ENCODE measurements around the gene LCN10. TPM values are rescaled to one million over a fixed set of nuclear protein-coding genes. Genes with fewer than 3 reads are reported as not detected.
"Not testable (repeated sequence)": the region's sequence is repeated elsewhere in the genome, so short reads cannot be mapped to it uniquely, and the experiment has no call there.

Gene LCN10
- total RNA-seq = not detected

GRCh38 chr9:136742591-136743391 lies at the start of gene LCN10:
LCN10 (minus strand) TSS chr9:136742940; CDS start chr9:136742903, 37 bp downstream.
- FAIRE-seq (no peak), DNase-seq (ENCODE audit: low spot score in 2 of 2) (no peak)

- DNase-seq (ENCODE audit: low spot score in 2 of 2) (peak in 1 of 2 donors; percentile 47), FAIRE-seq (no peak)
Measured at GRCh38 chr9:136791516-136792276, 49.0 kb upstream of the LCN10 start.

- FAIRE-seq (no peak), DNase-seq (ENCODE audit: low spot score in 2 of 2) (peak; percentile 98 to 100)
Measured at GRCh38 chr9:136790640-136791515, 48.1 kb upstream of the LCN10 start, which contains the start of gene TMEM141. TMEM141 (plus strand) TSS chr9:136791344; CDS start chr9:136791371, 27 bp downstream.

GRCh38 chr9:136789523-136789937 lies 46.8 kb upstream of the LCN10 start:
- FAIRE-seq = no peak

GRCh38 chr9:136788644-136789522 lies 46.1 kb upstream of the LCN10 start:
- FAIRE-seq; DNase-seq (ENCODE audit: low spot score in 2 of 2): not testable (repeated sequence)

More at GRCh38 chr9:136789523-136789937, 46.8 kb upstream of the LCN10 start:
- DNase-seq (ENCODE audit: low spot score in 2 of 2) = no peak

- peak in 1 of 2 donors; percentile 64 for DNase-seq (ENCODE audit: low spot score in 2 of 2)
- no peak for FAIRE-seq
Measured at GRCh38 chr9:136787690-136788400, 45.1 kb upstream of the LCN10 start.

GRCh38 chr9:136786983-136787382 lies 44.2 kb upstream of the LCN10 start:
- not testable (repeated sequence) for FAIRE-seq; DNase-seq (ENCODE audit: low spot score in 2 of 2)

GRCh38 chr9:136786451-136786850 lies 43.7 kb upstream of the LCN10 start:
- no peak for FAIRE-seq
- DNase-seq (ENCODE audit: low spot score in 2 of 2) = no peak

- FAIRE-seq; DNase-seq (ENCODE audit: low spot score in 2 of 2): not testable (repeated sequence)
Measured at GRCh38 chr9:136785565-136786355, 43.0 kb upstream of the LCN10 start.

GRCh38 chr9:136784997-136785361 lies 42.2 kb upstream of the LCN10 start:
- FAIRE-seq = no peak
- no peak for DNase-seq (ENCODE audit: low spot score in 2 of 2)

GRCh38 chr9:136784249-136784996 lies 41.7 kb upstream of the LCN10 start:
- DNase-seq (ENCODE audit: low spot score in 2 of 2) = no peak
- FAIRE-seq = no peak

GRCh38 chr9:136782452-136782851 lies 39.7 kb upstream of the LCN10 start:
- FAIRE-seq = no peak
- no peak for DNase-seq (ENCODE audit: low spot score in 2 of 2)

GRCh38 chr9:136779808-136780207 lies 37.1 kb upstream of the LCN10 start:
- DNase-seq (ENCODE audit: low spot score in 2 of 2) = no peak
- FAIRE-seq = no peak

- DNase-seq (ENCODE audit: low spot score in 2 of 2) = no peak
- FAIRE-seq = no peak
Measured at GRCh38 chr9:136777359-136777758, 34.6 kb upstream of the LCN10 start.

GRCh38 chr9:136776947-136777346 lies 34.2 kb upstream of the LCN10 start:
- no peak for DNase-seq (ENCODE audit: low spot score in 2 of 2)
- FAIRE-seq = no peak

- FAIRE-seq = no peak
Measured at GRCh38 chr9:136775191-136775590, 32.5 kb upstream of the LCN10 start.

GRCh38 chr9:136774416-136775045 lies 31.8 kb upstream of the LCN10 start:
- FAIRE-seq = no peak
- no peak for DNase-seq (ENCODE audit: low spot score in 2 of 2)

More at GRCh38 chr9:136775191-136775590, 32.5 kb upstream of the LCN10 start:
- DNase-seq (ENCODE audit: low spot score in 2 of 2) = no peak
